ENCODE data around the gene STK33.
A peak's percentile ranks its signal among the peaks of the same experiment; 100 is the strongest.

STK33 gene

DNA sequence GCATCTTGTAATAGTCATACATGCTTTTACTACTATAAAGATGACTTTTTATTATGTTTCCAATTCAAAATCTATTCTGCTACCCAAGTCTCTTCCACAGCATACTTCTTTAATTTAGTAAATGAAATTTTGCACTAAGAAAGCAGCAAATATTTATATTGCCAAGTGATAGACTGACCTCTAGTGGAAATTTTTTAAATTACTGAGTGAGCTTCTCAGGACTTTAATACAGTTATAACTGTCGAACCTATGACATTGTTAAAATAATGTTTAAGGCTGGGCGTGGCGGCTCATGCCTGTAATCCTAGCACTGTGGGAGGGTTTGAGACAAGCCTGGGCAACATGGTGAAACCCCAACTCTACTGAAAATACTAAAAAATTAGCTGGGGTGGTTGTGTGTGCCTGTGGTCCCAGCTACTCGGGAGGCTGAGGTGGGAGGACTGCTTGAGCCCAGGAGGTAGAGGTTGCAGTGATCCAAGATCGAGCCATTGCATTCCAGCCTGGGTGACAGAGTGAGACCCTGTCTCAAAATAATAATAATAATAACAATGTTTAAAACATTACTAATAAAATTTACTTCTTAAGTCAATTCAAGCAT is 27.3 kb downstream of the STK33 start:
- no peaks in the 10 kb centered on the region for H3K36me3 ChIP-seq
- TF ChIP-seq, protein P1, sequence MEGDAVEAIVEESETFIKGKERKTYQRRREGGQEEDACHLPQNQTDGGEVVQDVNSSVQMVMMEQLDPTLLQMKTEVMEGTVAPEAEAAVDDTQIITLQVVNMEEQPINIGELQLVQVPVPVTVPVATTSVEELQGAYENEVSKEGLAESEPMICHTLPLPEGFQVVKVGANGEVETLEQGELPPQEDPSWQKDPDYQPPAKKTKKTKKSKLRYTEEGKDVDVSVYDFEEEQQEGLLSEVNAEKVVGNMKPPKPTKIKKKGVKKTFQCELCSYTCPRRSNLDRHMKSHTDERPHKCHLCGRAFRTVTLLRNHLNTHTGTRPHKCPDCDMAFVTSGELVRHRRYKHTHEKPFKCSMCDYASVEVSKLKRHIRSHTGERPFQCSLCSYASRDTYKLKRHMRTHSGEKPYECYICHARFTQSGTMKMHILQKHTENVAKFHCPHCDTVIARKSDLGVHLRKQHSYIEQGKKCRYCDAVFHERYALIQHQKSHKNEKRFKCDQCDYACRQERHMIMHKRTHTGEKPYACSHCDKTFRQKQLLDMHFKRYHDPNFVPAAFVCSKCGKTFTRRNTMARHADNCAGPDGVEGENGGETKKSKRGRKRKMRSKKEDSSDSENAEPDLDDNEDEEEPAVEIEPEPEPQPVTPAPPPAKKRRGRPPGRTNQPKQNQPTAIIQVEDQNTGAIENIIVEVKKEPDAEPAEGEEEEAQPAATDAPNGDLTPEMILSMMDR (IDR thresholded peaks at IDR 0.05): peak; percentile 60 to 74
- no peak overlapping the region for H3K4me3 ChIP-seq
- peaks cover 0 to 1% (median 0%) of the 10 kb centered on the region in 3 donors for H3K9me3 ChIP-seq
- H3K4me1 ChIP-seq: no peaks in the 10 kb centered on the region
- H3K27me3 ChIP-seq: peaks cover 0 to 10% of the 10 kb centered on the region in 2 donors
- intact Hi-C loops (cut with DNase I; ENCODE audit: low total_unique reads): loop anchor here (10.0 kb wide), 1 partner anchor 372 kb away; no protein-coding TSS in a partner anchor
- H3K27ac ChIP-seq: no peak overlapping the region
- DNase-seq: no peak

DNA sequence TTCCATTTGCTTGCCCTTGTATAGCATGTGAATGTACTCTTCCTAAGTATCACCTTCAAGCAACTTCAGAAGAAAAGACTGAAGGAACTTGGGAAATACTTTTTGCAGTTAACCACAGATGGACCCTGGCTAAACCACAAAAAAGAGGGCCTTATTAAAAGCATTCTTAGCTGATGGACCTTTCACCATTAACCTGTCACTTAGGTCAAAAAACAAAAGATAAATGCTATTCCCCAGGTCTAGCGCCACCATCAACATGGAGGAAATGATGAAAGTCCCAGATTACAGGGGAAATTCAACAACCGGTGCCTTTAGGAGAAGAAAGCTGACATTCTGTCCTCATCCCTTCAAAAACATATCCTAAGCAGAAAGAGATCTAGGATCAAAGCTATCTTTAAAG is 29.5 kb downstream of the STK33 start:
- TF ChIP-seq, protein P1 (IDR thresholded peaks at IDR 0.05): no peak
- Histone ChIP-seq H3K27ac (no peak overlapping the region), H3K9me3 (peaks cover 0 to 8% (median 0%) of the 10 kb centered on the region in 3 donors), H3K4me1 (no peaks in the 10 kb centered on the region), H3K4me3 (no peak overlapping the region), H3K36me3 (no peaks in the 10 kb centered on the region), H3K27me3 (peaks cover 0 to 7% of the 10 kb centered on the region in 2 donors)
- no peak for DNase-seq
- intact Hi-C loops (cut with DNase I; ENCODE audit: low total_unique reads): loop anchor here (10.0 kb wide), 1 partner anchor 370 kb away; no protein-coding TSS in a partner anchor

DNA sequence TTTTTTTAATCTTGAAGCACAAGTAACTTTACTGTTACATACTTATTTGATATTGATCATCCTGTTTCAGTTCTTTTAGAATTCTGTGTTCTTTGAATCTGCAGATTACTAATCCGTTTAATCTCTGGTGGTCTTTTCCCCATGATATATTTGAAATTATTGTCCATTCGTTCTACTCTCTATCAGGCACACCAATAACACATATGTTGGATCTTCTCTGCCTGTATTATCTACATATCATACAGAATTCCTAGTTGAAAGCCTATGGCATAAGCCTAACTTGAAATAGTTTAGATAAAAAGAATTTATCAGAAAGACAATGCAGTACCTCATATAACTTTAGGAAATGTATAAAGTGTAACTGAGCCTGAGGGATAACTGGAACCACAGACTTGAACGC is 32.6 kb downstream of the STK33 start:
- DNase-seq: no peak
- Histone ChIP-seq H3K4me3 (no peak overlapping the region), H3K27me3 (peaks cover 0 to 3% of the 10 kb centered on the region in 2 donors), H3K36me3 (no peaks in the 10 kb centered on the region), H3K9me3 (peaks cover 0 to 8% (median 0%) of the 10 kb centered on the region in 3 donors), H3K4me1 (no peaks in the 10 kb centered on the region), H3K27ac (no peak overlapping the region)
- TF ChIP-seq, protein P1 (IDR thresholded peaks at IDR 0.05): no peak
- intact Hi-C loops (cut with DNase I; ENCODE audit: low total_unique reads): loop anchor here (10.0 kb wide), 1 partner anchor 367 kb away; no protein-coding TSS in a partner anchor

DNA sequence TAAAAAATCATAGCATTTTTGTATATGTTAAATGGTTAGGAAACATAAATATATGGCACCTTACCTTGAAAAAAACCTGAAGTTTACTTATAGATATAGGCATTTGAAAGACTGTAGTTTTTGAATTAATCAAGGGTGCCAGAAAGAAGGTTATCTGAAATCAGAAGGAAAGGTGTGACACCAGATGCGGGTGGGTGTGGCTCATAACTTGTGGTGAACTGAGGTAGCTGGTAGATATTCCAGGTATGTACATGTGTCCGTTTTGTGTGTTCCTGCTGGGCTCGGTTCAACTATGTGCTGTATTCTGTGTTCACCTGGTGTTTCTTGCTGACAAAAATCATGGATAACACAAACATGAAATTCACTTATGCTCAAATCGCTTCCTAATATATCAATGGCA is 35.6 kb downstream of the STK33 start:
- Histone ChIP-seq H3K4me3 (no peak overlapping the region), H3K36me3 (no peaks in the 10 kb centered on the region), H3K4me1 (no peaks in the 10 kb centered on the region), H3K27me3 (peaks cover 0 to 3% of the 10 kb centered on the region in 2 donors), H3K27ac (no peak overlapping the region), H3K9me3 (peaks cover 0 to 8% (median 0%) of the 10 kb centered on the region in 3 donors)
- TF ChIP-seq, protein P1 (IDR thresholded peaks at IDR 0.05): no peak
- intact Hi-C loops (cut with DNase I; ENCODE audit: low total_unique reads): no loop called here
- DNase-seq: no peak

DNA sequence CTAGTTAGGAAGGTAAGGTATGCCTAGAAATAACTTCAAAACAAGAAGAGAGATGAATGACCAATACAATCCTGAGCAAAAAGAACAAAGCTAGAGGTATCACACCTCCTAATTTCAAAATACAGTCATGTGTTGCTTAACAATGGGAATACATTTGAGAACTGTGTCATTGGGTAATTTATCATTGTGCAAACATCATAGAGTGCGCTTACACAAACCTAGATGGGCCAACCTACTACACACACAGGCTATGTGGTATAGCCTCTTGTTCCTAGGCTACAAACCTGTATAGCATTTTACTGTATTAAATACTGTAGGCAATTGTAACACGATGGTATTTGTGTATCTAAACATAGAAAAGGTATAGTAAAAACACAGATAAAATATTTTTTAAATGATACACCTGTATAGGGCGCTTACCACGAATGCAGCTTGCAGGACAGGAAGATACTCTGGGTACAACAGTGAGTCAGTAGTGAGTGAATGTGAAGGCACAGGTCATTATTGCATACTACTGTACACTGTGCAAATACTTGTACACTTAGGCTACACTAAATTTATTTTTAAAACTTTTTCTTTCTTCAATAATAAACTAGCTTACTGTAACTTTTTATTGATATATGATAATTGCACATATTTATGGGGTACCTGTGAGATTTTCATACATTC is 48.2 kb downstream of the STK33 start:
- H3K36me3 ChIP-seq: no peaks in the 10 kb centered on the region
- H3K27ac ChIP-seq: no peak overlapping the region
- no peak for DNase-seq
- TF ChIP-seq, protein P1 (IDR thresholded peaks at IDR 0.05): no peak
- H3K27me3 ChIP-seq: no peaks in the 10 kb centered on the region
- intact Hi-C loops (cut with DNase I; ENCODE audit: low total_unique reads): no loop called here
- H3K9me3 ChIP-seq: no peaks in the 10 kb centered on the region
- H3K4me3 ChIP-seq: no peak overlapping the region
- no peaks in the 10 kb centered on the region for H3K4me1 ChIP-seq

Measured in tibial artery (tissue), 4 donors.